NT2/D1 (cell line): Measurements from ENCODE around the gene ELAVL4.

Experiments
- SUZ12 ChIP-seq: IDR thresholded peaks from 2 replicates; pipeline ENCODE4 v1.6.1; 2011; ENCODE audit not compliant: insufficient read length, insufficient read depth; ENCODE audit errors: extremely low read depth
- YY1 ChIP-seq: IDR thresholded peaks from 2 replicates; pipeline ENCODE4 v1.6.1; 2011; ENCODE audit not compliant: insufficient read length, insufficient read depth
- ZNF274 ChIP-seq: IDR thresholded peaks from 2 replicates; pipeline ENCODE4 v1.6.1; 2011; ENCODE audit warnings: mild to moderate bottlenecking, low read depth, low read length

DNA sequence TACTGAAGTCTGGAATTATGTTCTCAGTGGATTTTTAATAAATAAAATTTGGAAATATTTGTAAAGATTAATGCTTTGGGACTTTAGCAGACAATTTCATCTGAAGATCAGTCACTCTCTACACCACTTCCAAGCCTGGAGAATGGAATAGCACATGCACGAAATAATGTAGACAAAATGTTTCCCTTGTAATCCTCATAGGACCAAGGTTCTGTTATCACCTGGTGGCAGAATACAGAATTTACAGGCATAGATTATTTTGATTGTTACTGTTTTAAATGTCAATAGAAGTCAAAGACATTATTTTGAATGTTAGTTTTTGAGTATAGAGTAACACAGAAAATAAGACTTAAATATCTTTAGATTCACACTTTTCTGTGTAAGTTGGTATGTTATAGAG lies 9.1 kb upstream of the ELAVL4 start:
- TF ChIP-seq SUZ12 (no peak), ZNF274 (no peak), YY1 (no peak)
